K562 (cell line): ENCODE results near the gene CDIPT. TPM values are rescaled to one million over a fixed set of nuclear protein-coding genes. Genes with fewer than 3 reads are reported as not detected.

Experiments used
- CC2D1A ChIP-seq: fragments of 450-650 bp; IDR thresholded peaks from 2 replicates; pipeline ENCODE4 v1.6.1; 2017; ENCODE audit warnings: mild to moderate bottlenecking
- CCNT2 ChIP-seq: IDR thresholded peaks from 2 replicates; pipeline ENCODE4 v1.6.1; 2011; ENCODE audit warnings: borderline replicate concordance, low read depth, mild to moderate bottlenecking, moderate library complexity, mixed read lengths, low read length; ENCODE audit not compliant: insufficient read length; ENCODE audit errors: extremely low read depth
- CTCF ChIP-seq, 3 experiments: IDR thresholded peaks in 2 of 3; conservative IDR thresholded peaks in 1 of 3; 2 replicates each; pipeline ENCODE4 v1.5.1; 2011 to 2012; ENCODE audit warnings: low read length in 3 of 3, mild to moderate bottlenecking in 3 of 3, control low read depth in 2 of 3, improper control_type of control experiment in 1 of 3, inconsistent platforms in 1 of 3, low read depth in 1 of 3, mixed read lengths in 1 of 3, moderate library complexity in 1 of 3; ENCODE audit not compliant: insufficient read depth in 2 of 3
- DEAF1 ChIP-seq: fragments of 450-650 bp; formaldehyde crosslinking; IDR thresholded peaks from 2 replicates; pipeline ENCODE4 v1.4.0; 2020; ENCODE audit warnings: mild to moderate bottlenecking, moderate library complexity
- FOXK2 ChIP-seq, 2 experiments: fragments of 450-650 bp; IDR thresholded peaks in 1 of 2; conservative IDR thresholded peaks in 1 of 2; 2 replicates each; pipeline ENCODE4 v1.6.1; 2016; ENCODE audit warnings: low read depth in 2 of 2, mild to moderate bottlenecking in 1 of 2
- HES1 ChIP-seq: fragments of 450-650 bp; IDR thresholded peaks from 2 replicates; pipeline ENCODE4 v1.6.1; 2016; ENCODE audit warnings: low read depth, mild to moderate bottlenecking, moderate library complexity
- HINFP ChIP-seq: fragments of 450-650 bp; conservative IDR thresholded peaks from 2 replicates; pipeline ENCODE4 v1.6.1; 2016; ENCODE audit warnings: missing genetic modification characterization, low read depth, mild to moderate bottlenecking, control low read depth, missing compliant biosample characterization
- JUNB ChIP-seq: fragments of 450-650 bp; formaldehyde crosslinking; conservative IDR thresholded peaks from 2 replicates; pipeline ENCODE4 v1.4.0; 2020; ENCODE audit warnings: mild to moderate bottlenecking
- MAX ChIP-seq: sonication (generic); formaldehyde crosslinking; IDR thresholded peaks from 2 replicates; pipeline ENCODE4 v1.9.0; 2022; ENCODE audit warnings: mild to moderate bottlenecking, missing genetic modification reagents
- MBD2 ChIP-seq: sonication (generic); IDR thresholded peaks from 2 replicates; pipeline ENCODE4 v1.6.1; 2016; ENCODE audit warnings: low read depth, borderline replicate concordance
- MNT ChIP-seq, 2 experiments: fragments of 450-650 bp; conservative IDR thresholded peaks; 2 replicates each; pipeline ENCODE4 v1.6.1; 2017; ENCODE audit warnings: mild to moderate bottlenecking in 2 of 2, moderate library complexity in 2 of 2
- NFIC ChIP-seq: fragments of 450-650 bp; IDR thresholded peaks from 2 replicates; pipeline ENCODE4 v1.6.1; 2017; ENCODE audit warnings: mild to moderate bottlenecking, inconsistent platforms
- PURB ChIP-seq: sonication (generic); formaldehyde crosslinking; IDR thresholded peaks from 2 replicates; pipeline ENCODE4 v1.9.0; 2021; ENCODE audit warnings: low read depth, mild to moderate bottlenecking, missing genetic modification reagents
- RBM22 ChIP-seq: fragments of 200-400 bp; formaldehyde crosslinking; IDR thresholded peaks from 2 replicates; pipeline ENCODE4 v1.6.1; 2018; ENCODE audit warnings: low read length, low read depth; ENCODE audit not compliant: poor library complexity, severe bottlenecking
- SMAD2 ChIP-seq: fragments of 150-350 bp; IDR thresholded peaks from 2 replicates; pipeline ENCODE4 v1.6.1; 2014; ENCODE audit warnings: low read depth, mild to moderate bottlenecking, low read length
- TAF7 ChIP-seq: fragments of 450-650 bp; IDR thresholded peaks from 2 replicates; pipeline ENCODE4 v1.6.1; 2016; ENCODE audit warnings: missing genetic modification characterization, missing compliant biosample characterization
- TBP ChIP-seq: optimal IDR thresholded peaks from 2 replicates; pipeline ENCODE3; 2011; ENCODE audit warnings: low read depth, low read length, improper control_type of control experiment
- TFAM ChIP-seq: fragments of 250-450 bp; sonication (Bioruptor Pico); conservative IDR thresholded peaks from 2 replicates; pipeline ENCODE4 v1.5.0; 2021; ENCODE audit warnings: mild to moderate bottlenecking, moderate library complexity
- ZNF217 ChIP-seq: sonication (generic); formaldehyde crosslinking; IDR thresholded peaks from 2 replicates; pipeline ENCODE4 v1.8.0; 2022; ENCODE audit warnings: mild to moderate bottlenecking, missing genetic modification reagents
- ZNF707 ChIP-seq: fragments of 250-450 bp; sonication (Bioruptor Pico); conservative IDR thresholded peaks from 2 replicates; pipeline ENCODE4 v1.8.0; 2022; ENCODE audit warnings: inconsistent platforms, mild to moderate bottlenecking, moderate library complexity
- polyA plus RNA-seq, 8 experiments: library from polyadenylated mRNA; depleted of rRNA in 4 of 8; stranded (reverse) in 5 of 8; unstranded in 3 of 8; fragments of >200 nt; fragmentation: Nextera tagmentation in 2 of 8; fragmentation: Illumina TruSeq in 1 of 8; extraction: Ambion mirVana in 2 of 8; extraction: Trizol in 1 of 8; gene quantifications; 2 replicates each; pipeline versions ENCODE4 v1.2.1 to v1.2.3, GENCODE V29; 2011 to 2014; ENCODE audit warnings: inconsistent platforms in 1 of 8, missing spikeins in 1 of 8
- total RNA-seq, 7 experiments: library from RNA; depleted of rRNA in 6 of 7; stranded (reverse); fragments of >200 nt in 6 of 7; fragmentation: Illumina TruSeq in 2 of 7; extraction: Trizol in 2 of 7; gene quantifications; 2 replicates each; pipeline versions ENCODE4 v1.2.1 to v1.2.3, GENCODE V29; 2011 to 2021; ENCODE audit warnings: low replicate concordance in 1 of 7

CDIPT gene
- total and polyA plus RNA-seq, 9 of the 15 experiments (the other 6 are each of a cell fraction or from before 2014, with no cell fraction given) = 1.3 to 37.0 (median 23.0) TPM

- TF ChIP-seq HES1 = no peak
- no peak for TF ChIP-seq FOXK2 (conservative IDR thresholded peaks at IDR 0.05 in 1 of 2, IDR thresholded peaks at IDR 0.05 in 1 of 2; ENCODE audit: low read depth in 2 of 2)
- TF ChIP-seq SMAD2 = no peak
- no peak for TF ChIP-seq MBD2
- TF ChIP-seq MNT (conservative IDR thresholded peaks at IDR 0.05) = peak in 1 of 2 experiments; percentile 27; a peak in 1 of 4 replicates
- TF ChIP-seq DEAF1 (CRISPR knock-in tag) = no peak
- TF ChIP-seq ZNF217 (CRISPR knock-in tag) = no peak
- no peak for TF ChIP-seq TFAM (CRISPR knock-in tag)
- TF ChIP-seq TAF7 (tag) = no peak
- no peak for TF ChIP-seq ZNF707 (CRISPR knock-in tag)
- no peak for TF ChIP-seq CTCF (IDR thresholded peaks at IDR 0.05 in 2 of 3, conservative IDR thresholded peaks at IDR 0.05 in 1 of 3; ENCODE audit: insufficient read depth in 2 of 3, low read depth in 1 of 3, low read length in 3 of 3)
- peak; percentile 48 for TF ChIP-seq NFIC
- no peak for TF ChIP-seq CCNT2
- TF ChIP-seq CC2D1A = no peak
- TF ChIP-seq TBP = no peak
- no peak for TF ChIP-seq PURB (CRISPR knock-in tag)
- TF ChIP-seq JUNB (CRISPR knock-in tag) = no peak
- TF ChIP-seq MAX (CRISPR knock-in tag) = no peak
- no peak for TF ChIP-seq HINFP (tag)
- no peak for TF ChIP-seq RBM22
These were observed 50.9 kb downstream of the CDIPT start, which contains the start of gene PRRT2 (continued) for GRCh38 chr16:29811896-29812665.
